ENCODE results near the gene GIGYF2. TPM values are rescaled to one million over a fixed set of nuclear protein-coding genes. Genes with fewer than 3 reads are reported as not detected.
"Not testable (repeated sequence)": the region's sequence is repeated elsewhere in the genome, so short reads cannot be mapped to it uniquely, and the experiment has no call there.

The GIGYF2 gene
- total and polyA plus RNA-seq, 3 donors from 2014 or later: 107 to 173 (median 150) TPM

DNA sequence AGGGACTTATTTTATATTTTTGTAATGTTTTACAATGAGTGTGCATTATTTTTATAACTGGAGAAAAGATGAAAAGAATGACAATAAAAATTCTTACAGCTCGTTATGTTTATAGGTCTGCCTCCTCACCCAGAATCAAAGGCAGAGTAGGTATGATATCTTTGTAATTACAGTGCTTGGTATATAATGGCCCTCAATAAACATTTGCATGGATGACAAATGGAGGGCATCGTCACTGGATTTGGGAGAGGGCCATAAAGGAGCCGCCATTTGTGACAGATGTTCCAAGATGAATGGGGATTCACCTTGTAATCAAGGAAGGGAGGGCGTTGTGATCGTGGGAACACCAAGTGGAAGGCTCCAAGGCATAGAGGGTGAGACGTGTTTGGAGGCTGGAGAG, 22.6 kb upstream of the GIGYF2 start:
- intact Hi-C loops (cut with DNase I; ENCODE audit: low total_unique reads): no loop called here
- no peaks in the 10 kb centered on the region for H3K27me3 ChIP-seq
- TF ChIP-seq POLR2A (IDR thresholded peaks at IDR 0.05): no peak
- TF ChIP-seq, protein P1, sequence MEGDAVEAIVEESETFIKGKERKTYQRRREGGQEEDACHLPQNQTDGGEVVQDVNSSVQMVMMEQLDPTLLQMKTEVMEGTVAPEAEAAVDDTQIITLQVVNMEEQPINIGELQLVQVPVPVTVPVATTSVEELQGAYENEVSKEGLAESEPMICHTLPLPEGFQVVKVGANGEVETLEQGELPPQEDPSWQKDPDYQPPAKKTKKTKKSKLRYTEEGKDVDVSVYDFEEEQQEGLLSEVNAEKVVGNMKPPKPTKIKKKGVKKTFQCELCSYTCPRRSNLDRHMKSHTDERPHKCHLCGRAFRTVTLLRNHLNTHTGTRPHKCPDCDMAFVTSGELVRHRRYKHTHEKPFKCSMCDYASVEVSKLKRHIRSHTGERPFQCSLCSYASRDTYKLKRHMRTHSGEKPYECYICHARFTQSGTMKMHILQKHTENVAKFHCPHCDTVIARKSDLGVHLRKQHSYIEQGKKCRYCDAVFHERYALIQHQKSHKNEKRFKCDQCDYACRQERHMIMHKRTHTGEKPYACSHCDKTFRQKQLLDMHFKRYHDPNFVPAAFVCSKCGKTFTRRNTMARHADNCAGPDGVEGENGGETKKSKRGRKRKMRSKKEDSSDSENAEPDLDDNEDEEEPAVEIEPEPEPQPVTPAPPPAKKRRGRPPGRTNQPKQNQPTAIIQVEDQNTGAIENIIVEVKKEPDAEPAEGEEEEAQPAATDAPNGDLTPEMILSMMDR (IDR thresholded peaks at IDR 0.05): no peak
- no peaks in the 10 kb centered on the region for H3K36me3 ChIP-seq (ENCODE audit: low read depth, missing control alignments)
- H3K4me3 ChIP-seq: no peak overlapping the region
- WGBS, 2 donors: 67 to 71% methylated on average over 6 of the region's 6 CpGs
- no peaks in the 10 kb centered on the region for H3K9me3 ChIP-seq
- no peak overlapping the region for H3K27ac ChIP-seq
- no peaks in the 10 kb centered on the region for H3K4me1 ChIP-seq
- DNase-seq: no peak

DNA sequence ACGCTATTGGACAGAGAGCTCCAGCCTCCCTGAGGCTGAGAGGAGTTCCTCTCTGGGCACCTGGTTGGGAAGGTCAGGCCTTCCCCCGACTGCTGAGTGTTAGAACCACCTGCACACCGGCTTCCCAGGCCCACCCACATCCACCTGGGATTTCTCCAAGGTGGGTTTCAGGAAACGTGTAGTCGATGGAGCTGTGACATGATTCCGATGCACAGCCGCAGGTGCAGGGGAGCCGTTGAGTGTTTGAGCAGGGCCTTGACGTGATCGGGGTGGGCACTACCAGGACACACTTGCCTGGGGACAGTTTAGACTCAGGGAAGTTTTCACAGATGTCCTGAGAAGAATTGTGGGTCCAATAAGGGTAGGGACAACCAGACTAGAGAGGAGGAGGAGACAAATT, 21.8 kb upstream of the GIGYF2 start:
- Histone ChIP-seq H3K4me3 (no peak overlapping the region), H3K36me3 (ENCODE audit: low read depth, missing control alignments) (no peaks in the 10 kb centered on the region), H3K4me1 (no peaks in the 10 kb centered on the region), H3K27me3 (no peaks in the 10 kb centered on the region), H3K27ac (no peak overlapping the region), H3K9me3 (no peaks in the 10 kb centered on the region)
- no peak for TF ChIP-seq POLR2A (IDR thresholded peaks at IDR 0.05)
- TF ChIP-seq, protein P1 (IDR thresholded peaks at IDR 0.05): no peak
- intact Hi-C loops (cut with DNase I; ENCODE audit: low total_unique reads): no loop called here
- 94 to 97% methylated on average over 10 of the region's 10 CpGs for WGBS, 2 donors
- DNase-seq: no peak

DNA sequence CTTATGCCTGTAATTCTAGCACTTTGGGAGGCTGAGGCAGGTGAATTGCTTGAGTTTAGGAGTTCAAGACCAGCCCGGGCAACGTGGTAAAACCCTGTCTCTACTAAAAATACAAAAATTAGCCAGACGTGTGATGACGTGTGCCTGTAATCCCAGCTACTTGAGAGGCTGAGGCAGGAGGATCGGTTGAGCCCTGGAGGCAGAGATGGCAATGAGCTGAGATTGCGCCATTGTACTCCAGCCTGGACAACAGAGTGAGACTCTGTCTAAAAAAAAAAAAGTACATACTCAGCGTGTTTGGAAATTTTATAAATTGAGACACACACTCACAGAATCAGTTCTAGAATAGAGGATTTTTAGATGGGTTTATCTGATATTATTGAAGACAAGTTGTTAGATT, 17.1 kb upstream of the GIGYF2 start:
- H3K27me3 ChIP-seq: no peaks in the 10 kb centered on the region
- no peak overlapping the region for H3K27ac ChIP-seq
- no peaks in the 10 kb centered on the region for H3K36me3 ChIP-seq (ENCODE audit: low read depth, missing control alignments)
- H3K9me3 ChIP-seq: no peaks in the 10 kb centered on the region
- intact Hi-C loops (cut with DNase I; ENCODE audit: low total_unique reads): no loop called here
- no peak overlapping the region for H3K4me3 ChIP-seq
- 93 to 96% methylated on average over 7 of the region's 7 CpGs for WGBS, 2 donors
- TF ChIP-seq, protein P1 (IDR thresholded peaks at IDR 0.05): no peak
- no peak for TF ChIP-seq POLR2A (IDR thresholded peaks at IDR 0.05)
- no peaks in the 10 kb centered on the region for H3K4me1 ChIP-seq
- no peak for DNase-seq

DNA sequence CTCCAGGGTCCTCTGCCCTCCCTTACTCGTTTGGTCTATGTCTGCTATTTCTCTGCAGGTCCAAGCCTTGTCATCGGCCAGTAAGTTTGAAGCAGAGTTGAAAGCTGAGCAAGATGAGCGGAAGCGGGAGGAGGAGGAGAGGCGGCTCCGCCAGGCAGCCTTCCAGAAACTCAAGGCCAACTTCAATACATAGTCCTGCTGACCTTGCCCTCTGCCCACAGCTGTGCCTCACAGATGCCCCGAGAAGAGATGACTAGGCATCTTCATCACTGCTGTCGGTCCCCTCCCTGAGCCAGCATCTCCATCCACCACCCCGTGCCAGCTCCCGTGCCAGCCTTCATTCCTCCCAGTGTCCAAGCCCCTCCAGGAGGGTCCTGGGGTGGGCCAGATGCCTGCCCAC, 15.6 kb upstream of the GIGYF2 start:
- no peaks in the 10 kb centered on the region for H3K36me3 ChIP-seq (ENCODE audit: low read depth, missing control alignments)
- H3K27me3 ChIP-seq: no peaks in the 10 kb centered on the region
- no peaks in the 10 kb centered on the region for H3K4me1 ChIP-seq
- DNase-seq: peak; percentile 35
- no peaks in the 10 kb centered on the region for H3K9me3 ChIP-seq
- intact Hi-C loops (cut with DNase I; ENCODE audit: low total_unique reads): no loop called here
- H3K4me3 ChIP-seq: no peak overlapping the region
- no peak overlapping the region for H3K27ac ChIP-seq
- WGBS, 2 donors: 57 to 64% methylated on average over 10 of the region's 10 CpGs
- TF ChIP-seq, protein P1 (IDR thresholded peaks at IDR 0.05): no peak
- no peak for TF ChIP-seq POLR2A (IDR thresholded peaks at IDR 0.05)

DNA sequence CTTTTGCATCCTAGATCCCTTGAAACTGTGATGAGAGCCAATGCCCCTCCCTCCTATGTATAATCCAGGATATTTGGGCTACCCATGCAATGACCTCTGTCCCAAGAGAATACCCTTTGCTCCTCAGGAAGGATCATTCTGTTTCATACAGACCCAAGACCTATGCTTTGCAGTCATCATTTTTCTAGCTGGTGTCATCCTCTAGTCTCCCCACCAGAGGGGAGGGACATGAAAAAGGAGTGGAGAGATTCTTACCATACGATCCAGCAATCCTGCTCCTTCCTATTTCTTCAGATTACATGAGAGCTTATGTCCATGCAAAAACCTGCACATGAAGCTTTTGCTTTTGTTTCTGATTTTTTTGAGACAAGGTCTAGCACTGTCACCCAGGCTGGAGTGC, 13.8 kb upstream of the GIGYF2 start:
- H3K4me1 ChIP-seq: no peaks in the 10 kb centered on the region
- DNase-seq: no peak
- H3K27ac ChIP-seq: no peak overlapping the region
- H3K27me3 ChIP-seq: no peaks in the 10 kb centered on the region
- H3K9me3 ChIP-seq: no peaks in the 10 kb centered on the region
- TF ChIP-seq, protein P1 (IDR thresholded peaks at IDR 0.05): no peak
- TF ChIP-seq POLR2A (IDR thresholded peaks at IDR 0.05): no peak
- WGBS, 2 donors: 53 to 60% methylated on average over 1 of the region's 1 CpG
- H3K4me3 ChIP-seq: no peak overlapping the region
- H3K36me3 ChIP-seq (ENCODE audit: low read depth, missing control alignments): no peaks in the 10 kb centered on the region
- intact Hi-C loops (cut with DNase I; ENCODE audit: low total_unique reads): no loop called here

DNA sequence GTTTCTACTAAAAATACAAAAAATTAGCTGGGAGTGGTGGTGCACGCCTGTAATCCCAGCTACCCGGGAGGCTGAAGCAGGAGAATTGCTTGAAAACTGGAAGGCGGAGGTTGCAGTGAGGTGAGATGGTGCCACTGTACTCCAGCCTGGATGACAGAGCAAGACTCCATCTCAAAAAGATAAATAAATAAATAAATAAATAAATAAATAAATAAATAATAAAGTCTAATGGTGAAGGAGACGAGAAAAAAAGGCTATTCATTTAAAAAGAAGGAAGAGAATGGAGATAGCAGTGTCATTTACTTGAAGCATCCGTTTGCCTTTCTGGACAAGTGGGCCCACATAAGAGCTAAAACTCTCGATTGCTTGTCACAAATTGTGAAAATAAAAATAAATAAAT, 11.7 kb upstream of the GIGYF2 start:
- DNase-seq; H3K36me3 ChIP-seq (ENCODE audit: low read depth, missing control alignments); H3K4me3 ChIP-seq; H3K27me3 ChIP-seq; intact Hi-C loops (cut with DNase I; ENCODE audit: low total_unique reads); H3K27ac ChIP-seq; H3K9me3 ChIP-seq; H3K4me1 ChIP-seq: not testable (repeated sequence)
- WGBS, 2 donors: 93 to 96% methylated on average over 6 of the region's 6 CpGs
